GM12891 (cell line): ENCODE results near the gene GPX1.
"Not testable (repeated sequence)": the region's sequence is repeated elsewhere in the genome, so short reads cannot be mapped to it uniquely, and the experiment has no call there.

Experiments
- DNase-seq: peaks from one replicate; pipeline ENCODE4 v3.0.0; 2011; ENCODE audit warnings: low spot score; ENCODE audit not compliant: insufficient read length
- FAIRE-seq: peaks from 2 replicates; lab custom pipeline; 2011; peaks lifted over from hg19 to GRCh38; lab: Jason Lieb, UNC
- PAX5 ChIP-seq: IDR thresholded peaks from 2 replicates; pipeline ENCODE4 v1.6.1; 2011; ENCODE audit warnings: low read length, moderate library complexity, mild to moderate bottlenecking; ENCODE audit not compliant: insufficient read depth, severe bottlenecking
- POLR2A ChIP-seq: IDR thresholded peaks from 2 replicates; pipeline ENCODE4 v1.6.1; 2011; ENCODE audit warnings: low read depth, low read length, control low read depth
- POLR2AphosphoS5 ChIP-seq: IDR thresholded peaks from 2 replicates; pipeline ENCODE4 v1.6.1; 2011; ENCODE audit warnings: low read depth, low read length, control low read depth
- POU2F2 ChIP-seq: IDR thresholded peaks from 2 replicates; pipeline ENCODE4 v1.6.1; 2011; ENCODE audit warnings: low read depth, mild to moderate bottlenecking, control low read depth, low read length, moderate library complexity
- SPI1 ChIP-seq: IDR thresholded peaks from 2 replicates; pipeline ENCODE4 v1.6.1; 2011; ENCODE audit warnings: low read depth, low read length, control low read depth
- TAF1 ChIP-seq: IDR thresholded peaks from 2 replicates; pipeline ENCODE4 v1.6.1; 2011; ENCODE audit warnings: low read depth, low read length, control low read depth

GPX1 gene

DNA sequence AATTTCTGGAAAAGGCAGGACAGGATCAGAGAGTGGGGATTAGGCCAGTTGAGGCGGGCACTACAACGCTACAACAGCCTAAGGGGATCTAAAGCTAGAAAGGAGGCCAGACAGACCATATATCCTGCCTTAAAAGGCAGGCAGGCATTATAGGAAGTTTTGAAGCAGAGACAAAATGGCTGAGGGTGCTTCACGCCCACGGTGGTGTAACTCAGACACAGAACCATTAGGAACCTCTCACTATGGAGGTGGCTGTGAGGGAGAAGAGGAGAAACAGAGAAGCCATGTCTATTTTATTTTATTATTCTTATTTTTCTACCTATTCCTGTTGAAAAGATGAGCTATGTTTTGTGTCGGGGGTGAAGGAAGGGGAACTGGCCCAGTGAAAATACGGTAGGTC lies 16.2 kb downstream of the GPX1 start:
- DNase-seq = no peak
- peak; percentile 50 for FAIRE-seq
- no peak for TF ChIP-seq SPI1
- TF ChIP-seq POLR2A = no peak
- TF ChIP-seq POLR2AphosphoS5 = no peak
- no peak for TF ChIP-seq PAX5
- no peak for TF ChIP-seq TAF1
- TF ChIP-seq POU2F2 = no peak

DNA sequence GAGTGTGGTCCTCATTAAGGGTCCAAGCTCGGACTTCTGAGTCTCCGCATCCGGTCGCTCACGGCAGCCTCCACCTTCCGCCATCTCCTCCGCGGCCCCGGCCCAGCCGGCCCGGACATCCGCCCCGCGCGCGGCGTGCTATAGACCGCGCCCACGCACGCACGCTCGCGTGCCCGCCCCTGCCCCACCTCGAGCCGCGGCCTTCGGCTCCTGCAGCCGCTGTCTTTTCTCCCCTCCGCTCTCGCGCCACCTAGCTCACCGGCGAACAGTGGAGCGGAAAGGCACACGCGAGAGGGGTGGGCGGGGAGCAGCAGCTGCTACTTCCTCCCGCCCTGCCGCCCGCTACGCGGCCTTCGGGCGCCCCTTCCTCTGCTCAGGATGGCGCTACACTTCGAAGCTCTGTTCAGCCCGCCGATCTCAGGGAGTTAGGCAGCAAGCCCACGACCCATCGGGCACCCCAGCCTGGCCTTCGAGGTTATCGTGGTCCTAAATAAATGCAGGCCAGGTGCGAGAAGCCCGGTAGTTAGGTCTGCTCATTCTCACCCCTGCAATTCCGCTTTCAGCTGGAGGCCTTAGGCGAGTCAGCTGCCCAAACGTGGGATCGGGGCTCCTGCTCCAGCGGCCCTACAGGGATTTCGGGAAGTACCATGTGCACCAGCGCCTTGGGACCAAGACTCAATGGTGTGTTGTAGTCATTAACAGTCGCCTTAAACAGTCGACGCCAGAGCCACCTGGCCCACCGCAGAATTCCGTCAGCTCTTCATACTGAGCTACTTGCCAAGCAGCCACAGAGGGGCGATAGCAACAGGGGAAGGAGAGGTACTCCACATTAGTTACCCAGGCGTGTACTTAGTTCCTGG lies 18.0 kb downstream of the GPX1 start, which contains the start of gene USP4:
Gene USP4, minus strand, starts transcription at position 113 of the 860 bp plus-strand sequence. Its CDS starts 29 bp downstream, at position 84.
- TF ChIP-seq POLR2AphosphoS5 = peak; percentile 79
- TF ChIP-seq POU2F2 = 0 out of 2 replicates have a peak, but pooled peaks have one; percentile 10
- peak; percentile 93 for TF ChIP-seq POLR2A
- TF ChIP-seq TAF1 = peak; percentile 84
- TF ChIP-seq PAX5 = peak; percentile 73
- peak; percentile 61 for TF ChIP-seq SPI1
- DNase-seq = peak; percentile 87
- peak; percentile 99 for FAIRE-seq

DNA sequence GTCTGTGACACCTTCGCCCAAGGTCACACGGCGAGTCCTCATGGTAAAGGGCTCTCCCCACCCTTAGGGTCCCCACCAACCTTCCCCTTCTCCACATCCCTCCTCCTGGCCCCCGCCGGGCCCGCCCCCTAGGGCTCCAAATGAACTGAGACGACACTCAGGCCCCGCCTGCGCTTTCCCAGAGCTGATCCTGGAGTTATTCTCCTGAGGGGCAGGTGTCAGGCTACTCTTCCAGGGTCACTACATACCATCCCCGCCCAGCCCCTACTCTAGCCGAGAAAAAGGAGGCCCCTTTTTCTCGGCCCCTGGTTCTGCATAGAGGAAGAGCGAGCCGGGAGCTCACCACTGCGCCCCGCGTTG lies 18.6 kb downstream of the GPX1 start:
- FAIRE-seq (peak; percentile 68), DNase-seq (no peak)
- no peak for TF ChIP-seq TAF1
- no peak for TF ChIP-seq POLR2AphosphoS5
- TF ChIP-seq PAX5 = no peak
- no peak for TF ChIP-seq SPI1
- no peak for TF ChIP-seq POU2F2
- TF ChIP-seq POLR2A = no peak

DNA sequence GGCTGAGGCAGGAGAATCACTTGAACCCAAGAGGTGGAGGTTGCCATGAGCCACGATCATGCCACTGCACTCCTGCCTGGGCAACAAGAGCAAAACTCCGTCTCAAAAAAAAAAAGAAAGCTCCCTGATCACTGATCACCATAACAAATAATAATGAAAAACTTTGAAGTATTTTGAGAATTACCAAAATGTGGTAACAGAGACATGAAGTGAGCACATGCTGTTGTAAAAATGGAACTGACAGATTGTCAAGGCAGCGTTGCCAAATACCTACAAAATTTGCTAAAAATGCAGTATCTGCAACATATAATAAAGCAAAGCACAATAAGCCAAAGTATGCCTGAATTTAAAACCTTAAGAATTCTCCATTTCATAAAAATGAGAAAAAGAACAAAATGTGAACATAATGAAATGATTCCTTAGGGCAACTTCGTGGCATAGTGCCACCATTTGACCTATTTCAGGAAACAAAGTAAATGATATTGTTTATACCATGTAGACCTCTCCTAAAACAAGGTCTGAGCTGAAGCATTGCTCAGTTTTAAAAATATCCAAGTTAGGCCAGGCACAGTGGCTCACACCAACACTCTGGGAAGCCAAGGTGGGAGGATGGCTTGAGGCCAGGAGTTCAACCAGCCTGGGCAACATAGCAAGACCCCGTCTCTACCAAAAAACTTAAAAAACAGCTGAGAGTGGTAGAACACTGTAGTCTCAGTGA lies 24.1 kb downstream of the GPX1 start:
- no peak for DNase-seq
- FAIRE-seq = no peak
- TF ChIP-seq POLR2A = no peak
- TF ChIP-seq POU2F2 = no peak

DNA sequence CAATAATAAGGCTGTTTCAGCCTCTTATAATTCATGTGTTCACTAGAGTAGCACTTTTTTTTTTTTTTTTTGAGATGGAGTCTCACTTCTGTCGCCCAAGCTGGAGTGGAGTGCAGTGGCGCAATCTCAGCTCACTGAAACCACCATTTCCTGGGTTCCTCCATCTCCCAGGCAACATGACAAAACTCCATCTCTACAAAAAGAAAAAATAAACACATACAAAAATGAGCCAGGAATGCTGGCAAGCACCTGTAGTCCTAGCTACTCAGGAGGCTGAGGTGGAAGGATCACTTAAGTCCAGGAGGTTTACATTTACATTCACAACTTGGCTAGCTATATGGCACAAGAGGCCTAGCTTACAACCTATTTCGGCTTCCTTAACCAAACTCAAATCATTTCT lies 25.1 kb downstream of the GPX1 start:
- FAIRE-seq (no peak), DNase-seq (no peak)
- TF ChIP-seq PAX5 (no peak), SPI1 (no peak), TAF1 (no peak), POU2F2 (no peak), POLR2A (no peak), POLR2AphosphoS5 (no peak)

DNA sequence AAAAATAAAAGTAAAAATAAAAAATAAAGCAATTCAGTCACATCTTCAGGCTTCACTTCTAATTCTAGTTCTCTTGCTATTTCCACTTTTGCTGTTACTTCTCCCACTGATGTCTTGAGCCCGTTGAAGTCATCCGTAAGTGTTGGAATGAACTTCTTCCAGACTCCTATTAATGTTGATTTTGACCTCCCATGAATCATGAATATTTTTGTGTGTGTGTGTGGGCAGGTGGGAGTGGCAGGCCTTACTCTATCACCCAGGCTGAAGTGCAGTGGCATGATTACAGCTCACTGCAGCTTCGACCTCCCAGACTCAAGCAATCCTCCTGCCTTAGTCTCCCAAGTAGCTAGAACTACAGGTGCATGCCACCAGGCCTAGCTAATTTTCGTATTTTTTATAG lies 29.0 kb downstream of the GPX1 start:
- TF ChIP-seq POU2F2 (no peak), SPI1 (no peak), PAX5 (no peak)
- DNase-seq (no peak), FAIRE-seq (no peak)

DNA sequence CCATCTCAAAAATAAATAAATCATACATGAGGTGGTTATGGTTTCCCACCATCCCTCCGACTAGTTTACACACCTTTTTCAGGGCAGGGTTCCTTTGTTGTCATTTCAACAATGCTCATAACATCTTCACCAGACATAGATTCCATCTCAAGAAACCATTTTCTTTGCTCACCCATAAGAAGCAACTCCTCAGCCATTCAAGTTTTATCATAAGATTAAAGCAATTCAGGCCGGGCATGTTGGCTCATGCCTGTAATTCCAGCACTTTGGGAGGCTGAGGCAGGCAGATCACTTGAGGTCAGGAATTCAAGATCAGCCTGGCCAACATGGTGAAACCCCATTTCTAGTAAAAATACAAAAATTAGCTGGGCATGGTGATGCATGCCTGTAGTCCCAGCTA lies 29.8 kb downstream of the GPX1 start:
- DNase-seq, FAIRE-seq: not testable (repeated sequence)

DNA sequence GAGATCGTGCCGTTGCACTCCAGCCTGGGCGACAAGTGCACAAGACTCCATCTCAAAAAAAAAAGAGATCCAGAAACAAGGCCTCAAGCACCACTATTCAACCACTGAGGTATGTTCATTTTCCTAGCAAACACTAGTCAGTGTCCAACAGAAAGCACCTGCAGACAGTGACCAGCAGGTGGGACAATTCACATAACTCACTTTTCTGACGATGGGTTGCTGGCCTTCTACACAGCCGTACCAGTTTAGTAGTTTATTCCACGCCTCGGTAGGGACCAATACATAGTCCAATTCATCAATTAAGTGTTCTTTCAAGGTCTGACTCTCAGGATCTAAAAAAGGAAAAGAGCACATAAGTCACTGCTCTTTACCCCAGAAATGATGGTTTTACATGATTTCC lies 30.7 kb downstream of the GPX1 start:
- FAIRE-seq (peak; percentile 38), DNase-seq (no peak)
- TF ChIP-seq POU2F2 = no peak
- no peak for TF ChIP-seq POLR2AphosphoS5
- TF ChIP-seq PAX5 = no peak
- no peak for TF ChIP-seq POLR2A
- TF ChIP-seq SPI1 = no peak

DNA sequence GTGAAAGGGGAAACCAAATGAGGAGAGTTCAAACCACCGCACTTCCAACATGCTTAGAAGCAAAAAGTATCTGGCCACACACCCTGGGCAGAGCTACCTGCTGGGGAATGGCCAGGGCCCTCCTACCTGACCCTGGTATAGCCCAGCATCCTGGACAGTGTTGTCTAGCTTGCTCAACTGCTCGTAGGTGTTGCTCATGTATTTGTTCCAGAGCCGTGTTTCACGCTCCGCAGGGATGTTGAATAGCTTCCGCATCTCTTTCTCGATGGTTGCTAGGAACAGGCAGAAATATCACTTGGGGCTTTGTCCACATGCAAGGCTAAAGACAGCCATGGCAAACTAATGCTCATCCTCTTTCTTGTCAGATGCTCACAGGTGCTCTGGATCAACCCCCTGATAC lies 33.4 kb downstream of the GPX1 start:
- DNase-seq = no peak
- TF ChIP-seq TAF1 (no peak), PAX5 (no peak), POLR2AphosphoS5 (no peak), POU2F2 (no peak), SPI1 (no peak), POLR2A (no peak)
- FAIRE-seq = no peak
